ENCODE data around the gene EIF4E1B.

DNA sequence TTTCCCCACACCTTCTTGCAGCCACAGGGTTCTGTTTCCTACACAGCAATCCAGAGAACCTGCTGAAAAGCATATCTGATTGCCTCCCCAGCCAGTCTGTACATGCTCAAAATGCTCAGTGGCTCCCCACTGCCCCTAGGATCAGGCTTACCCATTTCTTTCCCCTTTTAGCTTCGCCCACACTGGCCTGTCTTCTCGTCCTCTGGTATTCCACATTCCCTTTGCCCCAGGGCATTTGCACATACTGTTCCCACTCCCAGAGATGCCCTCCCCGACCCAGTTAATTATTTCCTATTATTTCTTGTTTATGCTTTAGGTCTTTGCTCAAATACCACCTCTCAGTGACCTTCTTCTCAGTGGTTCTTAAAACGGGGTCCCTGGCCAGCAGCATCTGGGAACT, 10.1 kb downstream of the EIF4E1B start:
- TF ChIP-seq, protein P1, sequence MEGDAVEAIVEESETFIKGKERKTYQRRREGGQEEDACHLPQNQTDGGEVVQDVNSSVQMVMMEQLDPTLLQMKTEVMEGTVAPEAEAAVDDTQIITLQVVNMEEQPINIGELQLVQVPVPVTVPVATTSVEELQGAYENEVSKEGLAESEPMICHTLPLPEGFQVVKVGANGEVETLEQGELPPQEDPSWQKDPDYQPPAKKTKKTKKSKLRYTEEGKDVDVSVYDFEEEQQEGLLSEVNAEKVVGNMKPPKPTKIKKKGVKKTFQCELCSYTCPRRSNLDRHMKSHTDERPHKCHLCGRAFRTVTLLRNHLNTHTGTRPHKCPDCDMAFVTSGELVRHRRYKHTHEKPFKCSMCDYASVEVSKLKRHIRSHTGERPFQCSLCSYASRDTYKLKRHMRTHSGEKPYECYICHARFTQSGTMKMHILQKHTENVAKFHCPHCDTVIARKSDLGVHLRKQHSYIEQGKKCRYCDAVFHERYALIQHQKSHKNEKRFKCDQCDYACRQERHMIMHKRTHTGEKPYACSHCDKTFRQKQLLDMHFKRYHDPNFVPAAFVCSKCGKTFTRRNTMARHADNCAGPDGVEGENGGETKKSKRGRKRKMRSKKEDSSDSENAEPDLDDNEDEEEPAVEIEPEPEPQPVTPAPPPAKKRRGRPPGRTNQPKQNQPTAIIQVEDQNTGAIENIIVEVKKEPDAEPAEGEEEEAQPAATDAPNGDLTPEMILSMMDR (IDR thresholded peaks at IDR 0.05): no peak
- TF ChIP-seq POLR2A (IDR thresholded peaks at IDR 0.05): no peak
- TF ChIP-seq POLR2AphosphoS5 (IDR thresholded peaks at IDR 0.05): no peak
